ENCODE data around the gene ZDBF2. TPM values are rescaled to one million over a fixed set of nuclear protein-coding genes. Genes with fewer than 3 reads are reported as not detected.

ZDBF2 gene
- 11.4 and 13.7 TPM in 2 replicates for total RNA-seq

DNA sequence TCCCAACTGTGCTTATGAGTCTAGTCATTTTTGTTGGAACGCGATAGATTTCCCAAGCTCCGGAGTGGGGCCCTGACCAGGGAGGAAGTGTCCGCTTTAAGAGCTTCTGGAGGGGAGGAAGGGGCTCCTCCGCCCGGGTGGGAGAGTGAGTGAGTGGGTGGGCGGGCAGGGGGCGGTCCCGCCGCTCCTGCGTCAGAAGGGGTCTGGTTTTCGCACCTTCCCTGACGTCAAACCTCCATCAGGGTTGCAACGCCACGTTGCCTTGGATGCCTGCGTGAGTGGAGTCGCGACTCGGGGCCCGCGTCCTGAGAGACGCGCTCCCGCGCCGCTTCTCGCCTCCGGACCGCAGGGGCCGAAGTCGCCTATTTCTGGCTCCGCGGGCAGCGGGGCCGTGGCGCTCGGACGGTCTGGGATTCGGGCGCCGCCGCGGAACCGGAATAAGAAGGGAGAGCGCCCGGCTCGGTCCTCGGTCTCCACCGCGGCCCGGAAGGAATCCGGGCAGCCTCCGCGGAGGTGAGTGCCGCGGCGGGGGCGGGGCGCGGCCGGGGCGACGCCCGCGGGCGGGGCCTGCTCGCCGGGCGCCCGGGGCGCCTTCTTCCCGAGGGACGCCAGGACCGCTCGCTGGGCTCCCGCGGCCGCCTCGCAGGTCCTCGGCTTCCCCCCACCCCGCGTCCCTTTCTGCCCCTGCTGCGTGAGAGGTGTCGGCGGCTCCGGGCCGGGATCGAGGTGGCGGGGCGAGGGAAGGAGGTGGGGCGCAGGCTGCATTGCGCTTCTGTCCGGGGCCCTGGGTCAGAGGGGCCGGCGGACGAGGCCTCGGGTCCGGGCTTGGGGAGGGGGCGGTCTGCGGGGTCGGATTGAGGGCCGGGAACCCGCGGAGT is at the start of gene ZDBF2:
Gene ZDBF2 (plus strand): TSS at position 230 of the 878 bp plus-strand sequence. CDS start 7,187 bp downstream, outside the sequence.

Other genes with a start within 250 kb of the ZDBF2 start
- gene INO80D, start 188.5 kb upstream of the ZDBF2 start, total RNA-seq, result 3.6 and 7.1 TPM in 2 replicates
- gene NDUFS1, start 115.2 kb upstream of the ZDBF2 start, total RNA-seq, result 167 and 169 TPM in 2 replicates
- gene EEF1B2, start 114.8 kb upstream of the ZDBF2 start, total RNA-seq, result 649 and 973 TPM in 2 replicates
- 9.6 and 12.7 TPM in 2 replicates for gene ADAM23, start 168.9 kb downstream of the ZDBF2 start, total RNA-seq